Neural crest cell (in vitro differentiated cells): ENCODE data around the gene CAV1. TPM values are rescaled to one million over a fixed set of nuclear protein-coding genes. Genes with fewer than 3 reads are reported as not detected.

ENCODE experiments used
- DNase-seq: peaks from one replicate; pipeline ENCODE4 v3.0.0; 2021; ENCODE audit warnings: low read depth, mixed read lengths, low spot score
- H3K27ac Mint-ChIP-seq: one replicate; pipeline ENCODE4 v1.8.0; 2021; ENCODE audit warnings: mild to moderate bottlenecking, mixed read lengths; ENCODE audit not compliant: unreplicated experiment
- H3K27me3 Mint-ChIP-seq: 2 replicates; pipeline ENCODE4 v1.8.0; 2021; ENCODE audit warnings: low read depth, mild to moderate bottlenecking, mixed read lengths
- H3K36me3 Mint-ChIP-seq: 2 replicates; pipeline ENCODE4 v1.8.0; 2021; ENCODE audit warnings: low read depth, mild to moderate bottlenecking, mixed read lengths
- H3K4me1 Mint-ChIP-seq: 2 replicates; pipeline ENCODE4 v1.8.0; 2021; ENCODE audit warnings: mixed read lengths
- H3K4me3 Mint-ChIP-seq: one replicate; pipeline ENCODE4 v1.8.0; 2021; ENCODE audit warnings: mild to moderate bottlenecking, mixed read lengths
- H3K9me3 Mint-ChIP-seq: 2 replicates; pipeline ENCODE4 v1.8.0; 2021; ENCODE audit warnings: mixed read lengths
- CTCF ChIP-seq: fragments of 200-600 bp; sonication (generic); conservative IDR thresholded peaks from 2 replicates; pipeline ENCODE4 v1.5.0; 2021; ENCODE audit warnings: antibody characterized with exemption, mild to moderate bottlenecking
- total RNA-seq: library from RNA; stranded (reverse); gene quantifications from 2 replicates; pipeline ENCODE4 v1.2.1, GENCODE V29; 2021

The CAV1 gene
- total RNA-seq, 1 donor from 2014 or later = 3.7 TPM

GRCh38 chr7:116494472-116494871, 30.4 kb upstream of the CAV1 start:
- Mint-ChIP-seq H3K4me1 (no peaks in the 10 kb centered on the region), H3K36me3 (no peaks in the 10 kb centered on the region), H3K27ac (no peak overlapping the region), H3K4me3 (no peak overlapping the region), H3K27me3 (peaks cover 25% of the 10 kb centered on the region), H3K9me3 (peaks cover 4% of the 10 kb centered on the region)
- DNase-seq = no peak
- no peak for TF ChIP-seq CTCF

GRCh38 chr7:116495736-116496135, 29.1 kb upstream of the CAV1 start:
- no peak for DNase-seq
- Mint-ChIP-seq H3K27me3 (peaks cover 33% of the 10 kb centered on the region), H3K4me1 (peaks cover 8% of the 10 kb centered on the region), H3K4me3 (no peak overlapping the region), H3K9me3 (peaks cover 4% of the 10 kb centered on the region), H3K27ac (no peak overlapping the region), H3K36me3 (no peaks in the 10 kb centered on the region)
- no peak for TF ChIP-seq CTCF

DNA sequence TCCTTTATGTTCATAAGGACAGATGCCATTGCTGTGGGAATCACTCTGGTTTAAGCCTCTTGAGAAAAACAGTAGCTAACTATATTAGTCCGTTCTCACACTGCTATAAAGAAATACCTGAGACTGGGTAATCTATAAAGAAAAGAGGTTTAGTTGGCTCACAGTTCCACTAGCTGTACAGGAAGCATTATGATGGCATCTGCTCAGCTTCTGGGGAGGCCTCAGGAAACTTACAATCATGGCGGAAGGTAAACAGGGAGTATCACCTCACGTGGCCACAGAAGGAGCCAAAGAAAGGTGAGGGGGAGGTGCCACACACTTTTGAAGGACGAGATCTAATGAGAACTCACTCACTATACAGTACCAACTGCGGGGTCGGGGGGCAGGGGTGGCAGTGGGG, 28.2 kb upstream of the CAV1 start:
- DNase-seq = no peak
- Mint-ChIP-seq H3K27ac (no peak overlapping the region), H3K4me3 (peak overlapping the region; percentile 35), H3K9me3 (peaks cover 4% of the 10 kb centered on the region), H3K27me3 (peaks cover 39% of the 10 kb centered on the region), H3K36me3 (no peaks in the 10 kb centered on the region), H3K4me1 (peaks cover 9% of the 10 kb centered on the region)
- TF ChIP-seq CTCF = no peak

- TF ChIP-seq CTCF = no peak
- Mint-ChIP-seq H3K9me3 (peaks cover 4% of the 10 kb centered on the region), H3K27me3 (peaks cover 45% of the 10 kb centered on the region)
Measured at GRCh38 chr7:116497708-116498107, 27.1 kb upstream of the CAV1 start.

DNA sequence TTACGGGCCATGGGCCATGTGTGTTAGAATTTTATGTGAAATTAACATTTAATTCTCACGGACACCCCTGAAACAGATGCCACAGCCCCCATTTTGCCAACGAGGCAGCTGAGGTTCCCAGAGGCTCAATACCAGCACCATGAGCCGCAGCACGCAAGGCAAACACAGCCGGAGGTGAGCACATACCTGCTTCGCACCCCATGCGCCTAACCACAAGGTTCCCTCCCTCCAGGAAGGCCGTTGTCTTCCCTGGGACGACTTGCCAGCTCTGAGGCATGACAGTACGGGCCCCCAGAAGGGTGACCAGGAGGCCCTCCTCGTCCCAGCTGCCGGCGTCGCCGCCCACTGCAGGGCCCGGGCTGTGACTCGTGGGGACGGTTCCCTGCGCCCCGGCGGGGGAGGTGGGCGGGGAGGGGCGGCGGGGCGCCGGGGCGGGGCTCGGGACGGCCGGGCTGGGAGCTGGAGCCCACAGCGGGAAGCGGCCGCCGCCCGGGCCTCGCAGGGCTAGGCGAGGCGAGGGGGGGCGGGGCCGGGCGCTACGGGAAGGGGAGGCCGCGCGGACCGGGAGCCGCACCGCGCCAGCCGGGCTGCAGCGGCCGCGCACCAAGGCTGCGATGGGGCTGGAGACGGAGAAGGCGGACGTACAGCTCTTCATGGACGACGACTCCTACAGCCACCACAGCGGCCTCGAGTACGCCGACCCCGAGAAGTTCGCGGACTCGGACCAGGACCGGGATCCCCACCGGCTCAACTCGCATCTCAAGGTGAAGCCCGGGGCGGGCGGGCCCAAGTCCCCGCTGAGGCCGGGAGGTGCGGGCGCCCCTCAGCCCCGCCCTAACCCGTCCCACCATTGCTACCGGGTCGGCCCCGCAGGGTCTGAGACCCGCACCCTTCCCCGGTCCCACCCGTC, 25.4 kb upstream of the CAV1 start, which contains the start of gene CAV2:
Gene CAV2, plus strand, starts transcription at position 571 of the 910 bp plus-strand sequence. Its CDS starts 44 bp downstream, at position 615.
- Mint-ChIP-seq H3K36me3 (no peaks in the 10 kb centered on the region), H3K27ac (no peak within 1 kb of the TSS), H3K27me3 (peaks cover 51% of the 10 kb centered on the region), H3K4me3 (peak within 1 kb of the TSS; percentile 88), H3K4me1 (peaks cover 9% of the 10 kb centered on the region), H3K9me3 (peaks cover 4% of the 10 kb centered on the region)
- TF ChIP-seq CTCF = no peak
- DNase-seq = peak; percentile 20

More at GRCh38 chr7:116497708-116498107, 27.1 kb upstream of the CAV1 start:
- H3K4me1 Mint-ChIP-seq = peaks cover 9% of the 10 kb centered on the region
- H3K27ac Mint-ChIP-seq = no peak overlapping the region
- peak overlapping the region; percentile 45 for H3K4me3 Mint-ChIP-seq
- H3K36me3 Mint-ChIP-seq = no peaks in the 10 kb centered on the region
- no peak for DNase-seq
